ENCODE results near the gene RFX4.

DNA sequence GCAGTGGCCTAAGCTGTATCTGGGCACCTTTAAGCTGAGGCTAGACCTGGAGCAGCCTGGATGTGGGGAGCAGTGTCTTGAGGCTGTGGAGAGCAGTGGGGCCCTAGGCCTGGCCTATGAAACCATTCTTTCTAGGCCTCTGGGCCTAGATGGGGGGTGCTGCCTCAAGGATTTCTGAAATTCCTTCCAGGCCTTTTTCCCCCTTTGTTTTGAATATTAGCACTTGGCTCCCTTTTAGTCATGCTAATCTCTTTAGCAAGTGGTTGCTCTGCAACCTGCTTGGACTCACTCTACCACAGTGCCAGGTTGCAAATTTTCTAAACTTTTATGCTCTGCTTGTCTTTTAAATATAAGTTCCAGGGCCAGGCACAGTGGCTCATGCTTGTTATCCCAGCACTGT, 41.6 kb upstream of the RFX4 start:
- no peak for TF ChIP-seq EZH2phosphoT487 (IDR thresholded peaks at IDR 0.05; ENCODE audit: borderline replicate concordance, low read depth, low read length)
- TF ChIP-seq, protein P1, sequence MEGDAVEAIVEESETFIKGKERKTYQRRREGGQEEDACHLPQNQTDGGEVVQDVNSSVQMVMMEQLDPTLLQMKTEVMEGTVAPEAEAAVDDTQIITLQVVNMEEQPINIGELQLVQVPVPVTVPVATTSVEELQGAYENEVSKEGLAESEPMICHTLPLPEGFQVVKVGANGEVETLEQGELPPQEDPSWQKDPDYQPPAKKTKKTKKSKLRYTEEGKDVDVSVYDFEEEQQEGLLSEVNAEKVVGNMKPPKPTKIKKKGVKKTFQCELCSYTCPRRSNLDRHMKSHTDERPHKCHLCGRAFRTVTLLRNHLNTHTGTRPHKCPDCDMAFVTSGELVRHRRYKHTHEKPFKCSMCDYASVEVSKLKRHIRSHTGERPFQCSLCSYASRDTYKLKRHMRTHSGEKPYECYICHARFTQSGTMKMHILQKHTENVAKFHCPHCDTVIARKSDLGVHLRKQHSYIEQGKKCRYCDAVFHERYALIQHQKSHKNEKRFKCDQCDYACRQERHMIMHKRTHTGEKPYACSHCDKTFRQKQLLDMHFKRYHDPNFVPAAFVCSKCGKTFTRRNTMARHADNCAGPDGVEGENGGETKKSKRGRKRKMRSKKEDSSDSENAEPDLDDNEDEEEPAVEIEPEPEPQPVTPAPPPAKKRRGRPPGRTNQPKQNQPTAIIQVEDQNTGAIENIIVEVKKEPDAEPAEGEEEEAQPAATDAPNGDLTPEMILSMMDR (conservative IDR thresholded peaks at IDR 0.05; ENCODE audit: low read length), result no peak
